Suppressor macrophage treated with lipopolysaccharide for 1 hour (primary cell): ENCODE measurements around the gene ATXN2.

ENCODE experiments used
- DNase-seq, 3 donors: peaks; one replicate each; pipeline ENCODE4 v3.0.0-alpha.2; 2020 to 2022

Gene ATXN2

DNA sequence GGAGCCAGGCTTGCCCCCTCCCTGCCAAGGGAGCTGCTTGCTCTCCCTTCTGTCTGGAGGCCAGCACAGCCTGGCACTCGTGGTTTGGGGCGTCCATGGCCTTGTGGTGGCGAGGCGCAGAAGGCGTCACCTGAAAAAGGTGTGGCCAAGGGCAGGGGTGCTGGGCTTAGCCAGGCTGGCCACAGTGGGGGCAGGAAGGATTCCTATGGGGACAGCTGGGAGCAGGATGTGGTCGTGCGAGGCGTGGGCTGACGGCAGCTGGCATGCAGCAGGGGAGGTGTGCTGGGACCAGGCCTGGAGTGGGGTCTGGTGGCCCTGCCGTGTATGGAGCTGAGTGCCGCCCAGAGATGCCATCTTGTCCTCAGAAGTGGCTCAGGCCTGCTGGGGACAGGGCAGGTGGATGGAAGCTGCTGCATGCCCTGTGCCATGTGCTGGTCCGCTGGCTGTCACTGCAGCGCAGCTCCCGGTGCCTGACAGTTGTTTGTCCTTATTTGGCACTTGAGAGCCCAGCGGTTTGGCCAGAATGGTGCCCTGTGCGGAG lies 163.4 kb downstream of the ATXN2 start:
- DNase-seq = no peak

DNA sequence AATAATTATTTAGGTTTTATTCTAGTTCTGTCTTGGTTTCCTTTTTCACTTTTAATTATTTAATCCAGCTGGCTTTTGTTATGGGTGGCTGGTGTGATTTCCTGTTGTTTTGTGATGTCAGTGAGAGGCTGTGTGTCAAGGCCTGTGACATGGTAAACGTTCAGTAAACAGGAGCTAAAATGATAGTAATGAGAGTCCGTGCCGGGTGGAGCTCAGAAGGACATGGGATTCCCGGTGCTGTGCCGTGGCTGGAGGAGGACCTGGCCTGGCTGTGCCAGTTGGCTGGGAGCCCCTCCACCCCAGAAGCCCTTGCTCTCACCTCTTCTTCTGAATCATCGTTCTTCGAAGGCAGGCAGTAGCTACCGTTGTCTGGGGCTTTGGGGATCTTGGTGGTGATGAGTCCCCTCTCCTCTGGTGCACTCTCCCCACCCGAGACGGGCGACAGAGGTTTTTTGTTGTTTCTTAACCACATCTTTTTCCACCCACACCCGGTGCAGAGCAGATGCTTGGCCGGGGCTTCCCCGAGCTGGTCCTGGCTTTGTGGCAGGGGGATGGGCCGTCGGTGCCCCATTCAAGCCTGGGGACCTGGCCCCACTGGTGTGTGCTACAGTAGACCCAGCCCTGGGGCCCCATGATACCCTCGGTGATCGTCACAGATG lies 164.3 kb downstream of the ATXN2 start:
- peak; percentile 67 to 74 (median 68) for DNase-seq

DNA sequence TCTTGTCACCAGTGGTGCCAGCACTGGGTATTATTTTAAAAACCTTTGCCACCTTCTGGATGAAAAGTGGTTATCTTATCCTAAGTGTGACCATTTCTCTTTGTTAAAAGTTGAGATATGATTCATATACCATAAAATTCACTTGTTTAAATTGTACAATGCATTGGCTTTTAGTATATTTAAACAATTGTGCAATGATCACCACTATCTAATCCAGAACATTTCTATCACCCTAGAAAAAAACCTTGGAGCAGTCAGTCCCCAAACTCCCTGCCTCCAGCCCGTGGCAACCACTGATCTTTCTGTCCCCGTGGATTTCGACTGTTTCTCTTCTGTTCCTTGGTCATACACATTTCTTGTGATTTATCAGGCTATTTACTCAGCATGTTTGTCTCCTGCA lies 165.1 kb downstream of the ATXN2 start:
- DNase-seq = no peak

DNA sequence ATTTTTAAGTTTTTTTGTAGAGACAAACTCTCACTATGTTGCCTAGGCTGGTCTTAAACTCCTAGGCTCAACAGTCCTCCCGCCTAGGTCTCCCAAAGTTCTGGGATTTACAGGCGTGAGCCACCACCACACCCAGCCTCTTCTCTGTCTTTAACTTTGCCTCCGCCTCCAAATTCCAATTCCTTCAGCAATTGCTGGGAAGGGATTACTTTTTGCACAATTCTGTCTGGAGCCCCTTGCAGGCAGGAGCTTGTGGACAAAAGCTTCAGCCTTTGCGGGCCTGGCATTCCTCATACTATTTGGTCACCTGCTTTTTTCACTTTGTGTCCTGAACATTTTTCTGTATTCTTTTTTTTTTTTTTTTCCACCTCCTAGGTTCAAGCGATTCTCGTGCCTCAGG lies 167.3 kb downstream of the ATXN2 start:
- no peak for DNase-seq

DNA sequence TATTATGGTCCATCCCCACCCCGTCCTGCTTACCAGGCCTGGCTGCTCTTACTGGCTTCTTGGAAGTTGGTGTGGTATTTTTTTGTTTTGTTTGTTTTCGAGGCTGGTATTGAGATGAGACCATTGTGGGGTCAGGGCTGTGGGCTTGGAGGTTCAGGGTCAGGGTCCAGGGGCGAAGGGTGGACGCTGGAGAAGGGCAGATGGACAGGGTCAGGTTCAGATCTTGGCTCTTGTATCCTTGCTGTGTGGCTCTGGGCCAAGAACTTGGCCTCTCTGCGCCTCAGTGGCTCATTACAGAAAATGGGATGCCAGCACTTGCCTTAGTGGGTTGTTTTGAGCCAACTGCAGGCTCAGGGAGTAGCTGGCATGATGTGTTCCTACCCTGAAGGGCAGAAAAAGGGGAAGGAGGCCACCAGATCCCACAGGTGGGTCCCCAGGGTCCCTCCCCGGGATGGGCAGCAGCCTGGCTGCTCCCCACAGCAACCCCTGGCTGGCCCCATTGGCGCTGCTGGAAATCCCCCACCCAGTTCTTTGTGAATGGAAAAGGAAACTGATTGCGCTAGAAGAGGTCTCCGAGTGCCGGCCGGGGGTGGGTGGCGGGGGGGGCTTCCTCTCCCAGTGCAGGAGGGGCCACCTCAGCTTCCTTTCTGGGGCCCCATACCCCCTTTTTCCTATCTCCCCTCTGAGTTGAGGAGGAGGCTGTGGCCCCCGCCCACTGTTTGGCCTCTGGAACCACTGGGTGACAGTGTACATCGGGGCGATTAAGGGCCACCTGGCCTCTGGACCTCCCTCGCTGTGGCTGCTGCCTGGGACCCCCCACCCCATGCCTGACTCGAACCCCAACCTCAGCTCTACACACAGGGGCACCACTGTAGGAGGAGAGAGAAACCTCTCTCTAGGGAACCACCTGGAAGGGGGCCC lies 168.4 kb downstream of the ATXN2 start:
- DNase-seq = peak; percentile 89 to 93 (median 91)

GRCh38 chr12:111429828-111430432 lies 169.2 kb downstream of the ATXN2 start:
- DNase-seq = no peak

- DNase-seq = peak; percentile 80 to 90 (median 81)
These were observed 170.4 kb downstream of the ATXN2 start for GRCh38 chr12:111428728-111429175.

GRCh38 chr12:111428081-111428727 lies 170.9 kb downstream of the ATXN2 start:
- no peak for DNase-seq

DNA sequence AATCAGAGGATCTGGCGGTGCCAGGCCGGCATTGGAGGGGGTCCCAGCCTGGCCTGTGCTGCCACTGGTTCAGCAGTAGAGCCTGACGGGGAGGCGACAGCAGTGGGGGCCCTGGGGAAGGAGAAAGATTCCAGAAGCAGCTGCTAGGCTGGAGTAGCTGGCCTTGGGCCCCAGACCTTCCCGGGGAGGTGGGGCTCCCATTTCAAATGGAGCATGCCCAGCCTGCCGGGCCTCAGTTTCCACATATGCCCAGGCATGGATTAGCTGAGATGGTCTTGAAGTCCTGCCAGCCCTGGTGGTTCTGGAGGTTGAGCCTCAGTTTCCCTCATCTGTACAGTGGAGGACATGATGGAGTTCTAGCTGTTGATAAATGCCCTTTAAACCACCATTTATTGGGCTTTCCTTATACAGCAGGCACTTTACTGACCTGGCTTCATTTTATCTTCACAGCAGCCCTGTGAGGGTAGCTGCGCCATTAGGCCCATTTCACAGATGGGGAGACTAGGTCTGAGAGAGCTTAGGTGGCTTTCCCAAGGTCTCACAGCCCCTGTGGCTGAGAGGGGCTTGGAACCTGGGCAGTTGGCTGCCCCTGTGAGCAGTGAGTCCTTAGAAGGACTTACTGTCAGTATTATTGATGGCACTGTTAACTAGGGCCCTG lies 171.6 kb downstream of the ATXN2 start:
- no peak for DNase-seq

GRCh38 chr12:111426344-111427185 lies 172.6 kb downstream of the ATXN2 start:
- peak in 2 of 3 donors; percentile 43 to 51 for DNase-seq

GRCh38 chr12:111425655-111426054 lies 173.5 kb downstream of the ATXN2 start:
- DNase-seq = no peak

- DNase-seq = no peak
These were observed 174.3 kb downstream of the ATXN2 start for GRCh38 chr12:111424793-111425251.

GRCh38 chr12:111424189-111424792 lies 174.8 kb downstream of the ATXN2 start:
- no peak for DNase-seq

- no peak for DNase-seq
These were observed 178.6 kb downstream of the ATXN2 start for GRCh38 chr12:111420494-111420893.

- no peak for DNase-seq
These were observed 179.3 kb downstream of the ATXN2 start for GRCh38 chr12:111419784-111420183.

- no peak for DNase-seq
These were observed 180.6 kb downstream of the ATXN2 start for GRCh38 chr12:111418594-111418880.

DNA sequence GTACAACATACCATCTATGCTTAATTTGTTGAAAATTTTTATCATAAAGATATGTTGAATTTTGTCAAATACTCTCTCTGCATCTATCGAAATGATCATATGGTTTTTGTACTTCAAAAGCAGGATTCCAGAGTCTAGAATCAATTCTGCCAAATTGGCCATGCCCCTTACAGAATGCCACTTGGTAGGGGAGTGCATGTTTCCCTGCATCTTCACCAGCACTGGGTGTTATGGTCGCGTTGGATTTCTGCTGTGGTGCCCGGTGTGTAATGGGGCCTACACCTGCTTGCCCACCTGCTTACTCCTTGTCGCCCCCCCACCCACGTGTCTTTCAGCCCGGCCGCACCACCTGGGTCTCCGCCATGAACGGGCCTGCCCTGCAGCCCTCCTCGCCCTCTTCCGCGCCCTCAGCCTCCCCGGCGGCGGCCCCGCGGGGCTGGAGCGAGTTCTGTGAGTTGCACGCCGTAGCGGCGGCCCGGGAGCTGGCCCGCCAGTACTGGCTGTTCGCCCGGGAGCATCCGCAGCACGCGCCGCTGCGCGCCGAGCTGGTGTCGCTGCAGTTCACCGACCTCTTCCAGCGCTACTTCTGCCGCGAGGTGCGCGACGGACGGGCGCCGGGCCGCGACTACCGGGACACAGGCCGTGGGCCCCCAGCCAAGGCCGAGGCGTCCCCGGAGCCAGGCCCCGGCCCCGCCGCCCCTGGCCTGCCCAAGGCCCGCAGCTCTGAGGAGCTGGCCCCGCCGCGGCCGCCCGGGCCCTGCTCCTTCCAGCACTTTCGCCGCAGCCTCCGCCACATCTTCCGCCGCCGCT lies 181.1 kb downstream of the ATXN2 start:
- DNase-seq = no peak

DNA sequence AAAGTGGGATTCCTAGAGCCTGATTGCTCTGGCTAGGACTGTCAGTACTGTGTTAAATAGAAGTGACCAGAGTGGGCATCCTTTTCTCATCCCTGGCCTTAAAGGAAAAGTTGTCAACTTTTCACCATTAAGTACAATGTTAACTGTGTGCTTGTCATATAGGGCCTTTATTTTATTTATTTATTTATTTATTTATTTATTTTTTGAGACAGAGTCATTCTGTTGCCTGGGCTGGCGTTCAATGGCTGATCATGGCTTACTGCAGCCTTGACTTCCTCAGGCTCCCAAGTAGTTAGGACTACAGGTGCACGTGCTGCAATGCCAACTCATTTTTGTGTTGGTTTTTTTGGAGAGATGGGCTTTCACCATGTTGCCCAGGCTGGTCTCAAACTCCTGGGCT lies 181.8 kb downstream of the ATXN2 start:
- DNase-seq = no peak

DNA sequence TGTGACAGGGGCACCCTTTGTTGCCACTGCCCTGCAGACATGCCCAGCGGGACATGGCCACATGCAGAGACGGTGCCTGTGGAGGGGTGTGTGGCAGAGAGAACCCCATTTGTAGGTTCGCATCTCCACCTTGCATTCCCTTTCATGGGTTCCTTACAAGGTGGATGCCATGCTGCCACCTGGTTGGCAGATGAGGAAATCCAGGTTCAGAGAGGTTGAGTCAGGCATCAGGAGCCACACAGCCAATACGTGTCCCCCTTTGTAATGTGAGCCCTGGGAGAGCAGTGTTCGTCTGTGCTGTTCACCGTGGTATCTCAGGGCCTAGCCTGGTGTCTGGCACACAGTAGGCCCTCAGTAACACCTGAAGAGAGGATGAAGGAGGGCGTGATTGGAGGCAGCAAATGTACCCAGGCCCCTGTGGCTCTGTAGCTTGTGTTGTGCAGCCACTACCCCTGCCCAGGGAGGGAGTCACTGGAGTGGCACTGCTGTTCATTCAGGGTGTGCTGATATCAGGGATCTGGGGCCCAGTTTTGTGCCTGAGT lies 184.3 kb downstream of the ATXN2 start:
- DNase-seq = no peak
